Esophagus (tissue), 2 donors: ENCODE measurements around the gene UCP3. TPM values are rescaled to one million over a fixed set of nuclear protein-coding genes. Genes with fewer than 3 reads are reported as not detected.

Experiments used
- H3K27ac ChIP-seq, 2 donors: one replicate each; pipeline ENCODE4 v1.5.1; 2013; ENCODE audit warnings: low read depth in 2 of 2, mild to moderate bottlenecking in 2 of 2, inconsistent platforms in 1 of 2, low read length in 1 of 2, moderate library complexity in 1 of 2
- H3K27me3 ChIP-seq, 2 donors: one replicate each; pipeline ENCODE4 v1.6.1; 2013; ENCODE audit warnings: low read length in 2 of 2, control low read depth in 1 of 2, mild to moderate bottlenecking in 1 of 2; ENCODE audit not compliant: insufficient read depth in 2 of 2, control insufficient read depth in 1 of 2
- H3K36me3 ChIP-seq, 2 donors: one replicate each; pipeline ENCODE4 v1.6.1; 2013; ENCODE audit warnings: low read length in 1 of 2; ENCODE audit not compliant: control insufficient read depth in 2 of 2, insufficient read depth in 2 of 2
- H3K4me1 ChIP-seq, 2 donors: one replicate each; pipeline ENCODE4 v1.6.1; 2013; ENCODE audit warnings: low read length in 1 of 2; ENCODE audit not compliant: control insufficient read depth in 2 of 2, insufficient read depth in 2 of 2
- H3K4me3 ChIP-seq, 2 donors: one replicate each; pipeline ENCODE4 v1.5.1; 2013; ENCODE audit warnings: low read length in 2 of 2, mild to moderate bottlenecking in 2 of 2, low read depth in 1 of 2, moderate library complexity in 1 of 2
- H3K9me3 ChIP-seq, 2 donors: one replicate each; pipeline ENCODE4 v1.6.1; 2013; ENCODE audit warnings: mild to moderate bottlenecking in 2 of 2, low read depth in 1 of 2, low read length in 1 of 2, moderate library complexity in 1 of 2; ENCODE audit not compliant: control insufficient read depth in 2 of 2, insufficient read depth in 1 of 2
- WGBS, 2 donors: extraction: QIAGEN DNeasy Blood & Tissue Kit; methylation state at CpG; one replicate each; pipeline ENCODE4 v1.1.7; 2013; 5-methylcytosine and 5-hydroxymethylcytosine counted together
- polyA plus RNA-seq, 2 donors: library from polyadenylated mRNA; stranded (reverse); fragments of 200-250 nt; gene quantifications; one replicate each; pipeline ENCODE4 v1.2.3, GENCODE V29; 2013
- donor health status: healthy with polysubstance abuse.
- donor health status: Bipolar disorder and iron deficiency.

UCP3 gene
- polyA plus RNA-seq, 2 donors = 0.41 to 1.4 TPM

DNA sequence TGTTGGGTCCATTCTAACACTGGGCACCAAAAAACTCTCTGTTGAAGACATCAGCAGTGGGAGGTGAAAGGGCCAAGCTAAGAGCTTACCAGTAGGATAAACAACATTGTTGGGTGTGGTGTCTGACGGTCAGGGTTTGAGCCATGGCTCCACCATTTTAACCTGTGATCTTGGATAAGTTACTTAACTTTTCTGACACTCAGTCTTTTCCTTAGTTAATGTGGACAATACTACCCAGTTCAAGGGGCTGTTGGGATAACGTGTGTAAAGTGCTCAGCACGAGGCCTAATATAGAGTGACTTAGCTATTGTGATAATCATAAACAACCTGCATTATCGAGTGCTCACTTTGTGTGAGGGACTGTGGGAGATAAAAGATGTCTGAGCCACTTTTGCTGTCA is 6.1 kb downstream of the UCP3 start:
- H3K9me3 ChIP-seq = no peaks in the 10 kb centered on the region
- H3K36me3 ChIP-seq = peaks cover 0 to 2% of the 10 kb centered on the region in 2 donors
- no peak overlapping the region for H3K4me3 ChIP-seq
- WGBS, 2 donors = 92 to 96% methylated on average over 4 of the region's 4 CpGs
- H3K27me3 ChIP-seq = no peaks in the 10 kb centered on the region
- H3K27ac ChIP-seq = no peak overlapping the region
- no peaks in the 10 kb centered on the region for H3K4me1 ChIP-seq

GRCh38 chr11:74001822-74002286 is 7.0 kb downstream of the UCP3 start:
- no peak overlapping the region for H3K4me3 ChIP-seq
- H3K27me3 ChIP-seq = no peaks in the 10 kb centered on the region
- 81 to 82% methylated on average over 7 of the region's 7 CpGs for WGBS, 2 donors
- peaks cover 0 to 2% of the 10 kb centered on the region in 2 donors for H3K36me3 ChIP-seq
- H3K27ac ChIP-seq = no peak overlapping the region
- no peaks in the 10 kb centered on the region for H3K9me3 ChIP-seq
- H3K4me1 ChIP-seq = no peaks in the 10 kb centered on the region

- WGBS, 2 donors = 88 to 91% methylated on average over 14 of the region's 14 CpGs
Observed at GRCh38 chr11:74000307-74001133, 8.4 kb downstream of the UCP3 start.

GRCh38 chr11:73999581-74000306 is 9.1 kb downstream of the UCP3 start:
- Histone ChIP-seq H3K4me1 (no peaks in the 10 kb centered on the region), H3K36me3 (peaks cover 0 to 2% of the 10 kb centered on the region in 2 donors), H3K27ac (no peak overlapping the region), H3K4me3 (no peak overlapping the region), H3K27me3 (no peaks in the 10 kb centered on the region), H3K9me3 (no peaks in the 10 kb centered on the region)
- 73 to 77% methylated on average over 8 of the region's 8 CpGs for WGBS, 2 donors

More at GRCh38 chr11:74000307-74001133, 8.4 kb downstream of the UCP3 start:
- H3K9me3 ChIP-seq = no peaks in the 10 kb centered on the region
- no peaks in the 10 kb centered on the region for H3K27me3 ChIP-seq
- no peak overlapping the region for H3K27ac ChIP-seq
- no peak overlapping the region for H3K4me3 ChIP-seq
- H3K36me3 ChIP-seq = peaks cover 0 to 2% of the 10 kb centered on the region in 2 donors
- H3K4me1 ChIP-seq = no peaks in the 10 kb centered on the region

DNA sequence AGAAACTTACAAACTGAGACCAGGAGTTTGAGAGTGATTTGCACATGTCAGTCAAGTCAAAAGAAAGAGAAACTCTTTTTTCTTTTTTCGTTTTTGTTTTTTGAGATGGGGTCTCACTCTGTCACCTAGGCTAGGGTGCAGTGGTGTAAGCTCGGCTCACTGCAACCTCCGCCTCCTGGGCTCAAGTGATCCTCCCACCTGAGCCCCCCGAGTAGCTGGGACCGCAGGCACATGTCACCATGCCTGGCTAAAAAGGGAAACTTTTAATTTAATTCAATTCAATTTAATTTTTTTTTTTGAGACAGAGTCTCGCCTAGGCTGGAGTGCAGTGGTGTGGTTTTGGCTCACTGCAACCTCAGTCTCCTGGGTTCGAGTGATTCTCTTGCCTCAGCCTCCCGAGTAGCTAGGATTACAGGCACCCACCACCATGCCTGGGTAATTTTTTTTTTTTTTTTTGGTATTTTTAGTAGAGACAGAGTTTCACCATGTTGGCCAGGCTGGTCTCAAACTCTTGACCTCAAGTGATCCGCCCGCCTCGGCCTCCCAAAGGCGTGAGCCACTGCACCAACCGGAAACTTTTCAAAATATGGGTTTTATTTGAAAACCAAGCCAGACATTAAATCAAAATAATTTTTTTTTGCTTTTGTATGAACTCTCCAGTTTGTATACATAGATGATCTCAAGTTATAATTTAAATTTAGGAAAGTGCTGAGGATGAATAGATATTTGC is 9.9 kb downstream of the UCP3 start:
- Histone ChIP-seq H3K9me3 (no peaks in the 10 kb centered on the region), H3K27me3 (no peaks in the 10 kb centered on the region), H3K27ac (no peak overlapping the region), H3K4me1 (no peaks in the 10 kb centered on the region), H3K4me3 (no peak overlapping the region), H3K36me3 (peaks cover 0 to 2% of the 10 kb centered on the region in 2 donors)
- WGBS, 2 donors = 92 to 94% methylated on average over 13 of the region's 13 CpGs

- H3K9me3 ChIP-seq = no peaks in the 10 kb centered on the region
- H3K27ac ChIP-seq = no peak overlapping the region
- no peak overlapping the region for H3K4me3 ChIP-seq
- H3K36me3 ChIP-seq = no peaks in the 10 kb centered on the region
- WGBS, 2 donors = 84 to 90% methylated on average over 6 of the region's 6 CpGs
- no peaks in the 10 kb centered on the region for H3K27me3 ChIP-seq
- no peaks in the 10 kb centered on the region for H3K4me1 ChIP-seq
Observed at GRCh38 chr11:73997120-73997770, 11.6 kb downstream of the UCP3 start.

- WGBS, 2 donors = 86 to 87% methylated on average over 4 of the region's 4 CpGs
- no peaks in the 10 kb centered on the region for H3K27me3 ChIP-seq
- no peak overlapping the region for H3K4me3 ChIP-seq
- H3K36me3 ChIP-seq = no peaks in the 10 kb centered on the region
- no peaks in the 10 kb centered on the region for H3K9me3 ChIP-seq
- no peaks in the 10 kb centered on the region for H3K4me1 ChIP-seq
- no peak overlapping the region for H3K27ac ChIP-seq
Observed at GRCh38 chr11:73996161-73996747, 12.6 kb downstream of the UCP3 start.

- Histone ChIP-seq H3K27ac (no peak overlapping the region), H3K27me3 (no peaks in the 10 kb centered on the region), H3K4me1 (no peaks in the 10 kb centered on the region), H3K36me3 (no peaks in the 10 kb centered on the region), H3K9me3 (no peaks in the 10 kb centered on the region), H3K4me3 (no peak overlapping the region)
- 58 to 80% methylated on average over 2 of the region's 2 CpGs for WGBS, 2 donors
Observed at GRCh38 chr11:73995731-73996130, 13.2 kb downstream of the UCP3 start.

DNA sequence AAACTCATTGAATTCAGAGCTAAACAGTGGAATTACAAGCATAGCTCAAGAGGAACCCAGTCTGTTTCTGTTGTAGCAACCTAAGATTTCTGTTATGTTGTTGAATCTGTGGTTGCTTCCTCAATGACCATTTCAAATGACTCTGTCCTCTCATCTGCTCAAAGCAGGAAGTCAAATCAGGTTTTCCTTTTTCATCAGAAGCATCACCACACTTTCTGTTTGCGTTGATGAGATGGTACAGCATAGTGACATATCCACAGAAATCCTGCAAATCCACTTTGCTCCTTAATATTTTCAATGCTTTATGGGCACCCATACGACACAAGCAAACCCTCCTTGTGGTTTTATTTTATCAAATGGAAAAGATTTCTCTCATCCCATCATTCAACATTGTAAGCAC is 13.6 kb downstream of the UCP3 start:
- H3K4me3 ChIP-seq = no peak overlapping the region
- H3K4me1 ChIP-seq = no peaks in the 10 kb centered on the region
- 71 to 82% methylated on average over 2 of the region's 2 CpGs for WGBS, 2 donors
- H3K9me3 ChIP-seq = no peaks in the 10 kb centered on the region
- no peaks in the 10 kb centered on the region for H3K27me3 ChIP-seq
- no peak overlapping the region for H3K27ac ChIP-seq
- H3K36me3 ChIP-seq = no peaks in the 10 kb centered on the region
